ENCODE measurements around the gene USP3. TPM values are rescaled to one million over a fixed set of nuclear protein-coding genes. Genes with fewer than 3 reads are reported as not detected.

USP3 gene
- total and polyA plus RNA-seq, 2 donors (not counting 3 experiments of a cell fraction or from before 2014, with no cell fraction given), result 18.8 to 52.4 TPM

DNA sequence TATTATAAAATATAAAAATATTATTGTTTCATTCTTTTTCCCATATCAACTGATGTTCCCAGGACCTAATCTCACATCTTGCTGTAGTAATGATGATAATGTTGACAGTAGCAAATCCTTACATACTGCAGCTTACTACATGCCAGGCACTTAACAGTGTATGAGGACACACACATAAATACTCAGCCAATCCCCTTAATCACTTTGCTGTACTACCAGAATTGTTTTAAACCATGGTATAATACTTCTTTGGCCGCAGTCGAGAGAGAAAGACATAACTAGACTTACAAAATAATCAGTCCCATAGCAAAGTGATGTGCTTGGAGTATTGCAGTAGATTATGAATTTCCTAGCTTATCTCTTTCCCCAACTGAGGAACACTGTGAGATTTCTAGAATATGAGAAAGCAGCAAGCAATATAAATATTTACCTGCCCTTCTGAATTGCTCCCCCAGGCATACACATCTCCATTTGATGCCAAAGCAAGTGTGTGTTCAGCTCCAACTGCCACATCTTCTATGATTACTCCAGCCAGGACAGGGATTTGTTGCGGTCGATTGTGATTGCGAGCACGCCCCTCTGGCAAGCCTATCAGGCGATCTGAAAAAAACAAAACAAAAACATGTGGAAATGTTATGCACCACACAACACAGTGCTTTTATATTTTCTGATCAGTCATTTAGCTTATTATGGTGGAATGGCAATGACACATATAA is 125.8 kb downstream of the USP3 start:
- DNase-seq (ENCODE audit: low read depth, low spot score) (no peak), FAIRE-seq (peak; percentile 28)

More for the DNA sequence above, 125.8 kb downstream of the USP3 start:
- no TSS peak for BruUV-seq (replicated peaks)
- peaks cover 2% of the 10 kb centered on the region for H4K20me1 ChIP-seq (replicated peaks; ENCODE audit: control insufficient read depth, extremely low read depth, insufficient read depth, low read length)
- H3K27me3 ChIP-seq (ENCODE audit: control insufficient read depth in 2 of 2, insufficient read depth in 2 of 2, low read length in 2 of 2), result no peaks in the 10 kb centered on the region
- CTCF ChIA-PET, result interaction anchor here (2.8 kb wide), 1 partner anchor 20 kb away, joined by 12 read pairs; no protein-coding TSS in a partner anchor
- no peak overlapping the region for H3K9ac ChIP-seq (replicated peaks; ENCODE audit: extremely low read depth, insufficient read depth, low read length)
- POLR2A ChIA-PET, result no interaction called here
- dilution Hi-C loops (cut with MboI; ENCODE audit: extremely low pct_ligation_motif_present, low sequenced_read_pairs) (no loop called here), intact Hi-C loops (cut with micrococcal nuclease) (no loop called here)
- H3K4me2 ChIP-seq (ENCODE audit: insufficient read depth, low read length), result no peak overlapping the region
- H3K9me1 ChIP-seq (replicated peaks; ENCODE audit: control insufficient read depth, extremely low read depth, insufficient read depth, low read length), result no peaks in the 10 kb centered on the region
- TF ChIP-seq EZH2 (IDR thresholded peaks at IDR 0.05; ENCODE audit: borderline replicate concordance, low read depth, low read length, severe bottlenecking) (no peak), MYC (IDR thresholded peaks at IDR 0.05; ENCODE audit: low read depth, low read length) (no peak), FOS (IDR thresholded peaks at IDR 0.05; ENCODE audit: borderline replicate concordance, insufficient read depth, low read length) (no peak), JUN (IDR thresholded peaks at IDR 0.05; ENCODE audit: borderline replicate concordance, insufficient read depth, insufficient read length, low read depth) (no peak), GATA2 (IDR thresholded peaks at IDR 0.05; ENCODE audit: insufficient read depth, insufficient read length, low read depth, low read length) (no peak), POLR2AphosphoS5 (IDR thresholded peaks at IDR 0.05; ENCODE audit: insufficient read depth, low read depth, low read length) (no peak), POLR2A (IDR thresholded peaks at IDR 0.05; ENCODE audit: low read depth, low read length) (no peak)
- TF ChIP-seq, protein P1, sequence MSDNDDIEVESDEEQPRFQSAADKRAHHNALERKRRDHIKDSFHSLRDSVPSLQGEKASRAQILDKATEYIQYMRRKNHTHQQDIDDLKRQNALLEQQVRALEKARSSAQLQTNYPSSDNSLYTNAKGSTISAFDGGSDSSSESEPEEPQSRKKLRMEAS (IDR thresholded peaks at IDR 0.05; ENCODE audit: insufficient read depth, insufficient read length), result no peak
- TF ChIP-seq, protein P2, sequence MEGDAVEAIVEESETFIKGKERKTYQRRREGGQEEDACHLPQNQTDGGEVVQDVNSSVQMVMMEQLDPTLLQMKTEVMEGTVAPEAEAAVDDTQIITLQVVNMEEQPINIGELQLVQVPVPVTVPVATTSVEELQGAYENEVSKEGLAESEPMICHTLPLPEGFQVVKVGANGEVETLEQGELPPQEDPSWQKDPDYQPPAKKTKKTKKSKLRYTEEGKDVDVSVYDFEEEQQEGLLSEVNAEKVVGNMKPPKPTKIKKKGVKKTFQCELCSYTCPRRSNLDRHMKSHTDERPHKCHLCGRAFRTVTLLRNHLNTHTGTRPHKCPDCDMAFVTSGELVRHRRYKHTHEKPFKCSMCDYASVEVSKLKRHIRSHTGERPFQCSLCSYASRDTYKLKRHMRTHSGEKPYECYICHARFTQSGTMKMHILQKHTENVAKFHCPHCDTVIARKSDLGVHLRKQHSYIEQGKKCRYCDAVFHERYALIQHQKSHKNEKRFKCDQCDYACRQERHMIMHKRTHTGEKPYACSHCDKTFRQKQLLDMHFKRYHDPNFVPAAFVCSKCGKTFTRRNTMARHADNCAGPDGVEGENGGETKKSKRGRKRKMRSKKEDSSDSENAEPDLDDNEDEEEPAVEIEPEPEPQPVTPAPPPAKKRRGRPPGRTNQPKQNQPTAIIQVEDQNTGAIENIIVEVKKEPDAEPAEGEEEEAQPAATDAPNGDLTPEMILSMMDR (IDR thresholded peaks at IDR 0.05; ENCODE audit: extremely low read depth in 1 of 2, insufficient read depth in 1 of 2, low read depth in 1 of 2, low read length in 2 of 2), result no peak
- H3K4me1 ChIP-seq (ENCODE audit: control insufficient read depth, extremely low read depth, insufficient read depth, low read length), result peaks cover 16% of the 10 kb centered on the region
- H3K4me3 ChIP-seq (replicated peaks in 1 of 3; ENCODE audit: insufficient read depth in 1 of 3, low read depth in 1 of 3, low read length in 3 of 3), result no peak overlapping the region
- H3K27ac ChIP-seq (ENCODE audit: insufficient read depth, low read depth, low read length), result no peak overlapping the region
- no peak overlapping the region for H2AFZ ChIP-seq (ENCODE audit: low read depth, low read length)
- H3K9me3 ChIP-seq (replicated peaks; ENCODE audit: control insufficient read depth, insufficient read depth, low read length), result no peaks in the 10 kb centered on the region
- H3K79me2 ChIP-seq (ENCODE audit: control insufficient read depth, insufficient read depth, low read length), result no peaks in the 10 kb centered on the region
- peaks cover 26 to 34% of the 10 kb centered on the region in 2 experiments for H3K36me3 ChIP-seq (ENCODE audit: control insufficient read depth in 2 of 2, extremely low read depth in 1 of 2, insufficient read depth in 2 of 2, low read length in 2 of 2)

Measured in endothelial cell of umbilical vein (primary cell).